ENCODE measurements around the gene GALR2. TPM values are rescaled to one million over a fixed set of nuclear protein-coding genes. Genes with fewer than 3 reads are reported as not detected.
A peak's percentile ranks its signal among the peaks of the same experiment; 100 is the strongest.

The GALR2 gene
- under 1 TPM in 1 of 3 donors, not detected in 2; 0.18 TPM for polyA plus RNA-seq

GRCh38 chr17:76074390-76075363 is at the start of gene GALR2:
GALR2 (plus strand) TSS chr17:76074781; CDS start chr17:76074884, 103 bp downstream.
- H3K4me3 Mint-ChIP-seq = peak within 1 kb of the TSS in 4 of 5 donors; percentile 8 to 69 (median 22)
- peaks cover 40 to 42% of the 10 kb centered on the region in 2 donors for H3K4me1 Mint-ChIP-seq
- peaks cover 22 to 40% (median 26%) of the 10 kb centered on the region in 3 donors for H3K27me3 Mint-ChIP-seq (ENCODE audit: low read depth in 3 of 3)
- no peaks in the 10 kb centered on the region for H3K9me3 Mint-ChIP-seq
- no peak for DNase-seq
- peak within 1 kb of the TSS in 1 of 6 donors; percentile 13 for H3K27ac Mint-ChIP-seq
- no peaks in the 10 kb centered on the region for H3K36me3 Mint-ChIP-seq

GRCh38 chr17:76025294-76025693 is 49.3 kb upstream of the GALR2 start:
- Mint-ChIP-seq H3K9me3 (no peaks in the 10 kb centered on the region), H3K36me3 (no peaks in the 10 kb centered on the region), H3K4me3 (no peak overlapping the region), H3K27me3 (ENCODE audit: low read depth in 3 of 3) (peaks cover 0 to 5% (median 0%) of the 10 kb centered on the region in 3 donors), H3K4me1 (peaks cover 12 to 13% of the 10 kb centered on the region in 2 donors), H3K27ac (no peak overlapping the region)
- DNase-seq = no peak

- Mint-ChIP-seq H3K4me3 (no peak overlapping the region), H3K4me1 (peaks cover 12 to 13% of the 10 kb centered on the region in 2 donors)
These were observed 47.8 kb upstream of the GALR2 start for GRCh38 chr17:76026714-76027158.

GRCh38 chr17:76027159-76027839 is 47.3 kb upstream of the GALR2 start, which contains the start of gene EVPL:
EVPL (minus strand) TSS chr17:76027306; CDS start chr17:76027198, 108 bp downstream.
- Mint-ChIP-seq H3K4me1 (peaks cover 12 to 13% of the 10 kb centered on the region in 2 donors), H3K9me3 (no peaks in the 10 kb centered on the region), H3K4me3 (no peak within 1 kb of the TSS), H3K27ac (no peak within 1 kb of the TSS), H3K27me3 (ENCODE audit: low read depth in 3 of 3) (peaks cover 0 to 5% (median 0%) of the 10 kb centered on the region in 3 donors), H3K36me3 (no peaks in the 10 kb centered on the region)
- DNase-seq = no peak

More at GRCh38 chr17:76026714-76027158, 47.8 kb upstream of the GALR2 start:
- Mint-ChIP-seq H3K27ac (no peak overlapping the region), H3K9me3 (no peaks in the 10 kb centered on the region), H3K36me3 (no peaks in the 10 kb centered on the region), H3K27me3 (ENCODE audit: low read depth in 3 of 3) (peaks cover 0 to 5% (median 0%) of the 10 kb centered on the region in 3 donors)
- DNase-seq = no peak

GRCh38 chr17:76032073-76032779 is 42.4 kb upstream of the GALR2 start:
- Mint-ChIP-seq H3K4me1 (peaks cover 13 to 14% of the 10 kb centered on the region in 2 donors), H3K36me3 (no peaks in the 10 kb centered on the region), H3K9me3 (no peaks in the 10 kb centered on the region), H3K4me3 (no peak overlapping the region), H3K27me3 (ENCODE audit: low read depth in 3 of 3) (peaks cover 0 to 5% (median 0%) of the 10 kb centered on the region in 3 donors), H3K27ac (no peak overlapping the region)
- DNase-seq = no peak

GRCh38 chr17:76032780-76033108 is 41.8 kb upstream of the GALR2 start:
- Mint-ChIP-seq H3K27ac (no peak overlapping the region), H3K4me3 (no peak overlapping the region), H3K9me3 (no peaks in the 10 kb centered on the region), H3K4me1 (peaks cover 13 to 14% of the 10 kb centered on the region in 2 donors), H3K27me3 (ENCODE audit: low read depth in 3 of 3) (peaks cover 0 to 5% (median 0%) of the 10 kb centered on the region in 3 donors), H3K36me3 (no peaks in the 10 kb centered on the region)
- DNase-seq = no peak

- H3K27me3 Mint-ChIP-seq (ENCODE audit: low read depth in 3 of 3) = peaks cover 0 to 5% (median under 1%) of the 10 kb centered on the region in 3 donors
- H3K27ac Mint-ChIP-seq = no peak overlapping the region
- H3K4me3 Mint-ChIP-seq = no peak overlapping the region
- H3K4me1 Mint-ChIP-seq = peaks cover 13 to 14% of the 10 kb centered on the region in 2 donors
- no peak for DNase-seq
- no peaks in the 10 kb centered on the region for H3K9me3 Mint-ChIP-seq
- peaks cover 0 to under 1% (median 0%) of the 10 kb centered on the region in 3 donors for H3K36me3 Mint-ChIP-seq
These were observed 41.4 kb upstream of the GALR2 start for GRCh38 chr17:76033139-76033538.

DNA sequence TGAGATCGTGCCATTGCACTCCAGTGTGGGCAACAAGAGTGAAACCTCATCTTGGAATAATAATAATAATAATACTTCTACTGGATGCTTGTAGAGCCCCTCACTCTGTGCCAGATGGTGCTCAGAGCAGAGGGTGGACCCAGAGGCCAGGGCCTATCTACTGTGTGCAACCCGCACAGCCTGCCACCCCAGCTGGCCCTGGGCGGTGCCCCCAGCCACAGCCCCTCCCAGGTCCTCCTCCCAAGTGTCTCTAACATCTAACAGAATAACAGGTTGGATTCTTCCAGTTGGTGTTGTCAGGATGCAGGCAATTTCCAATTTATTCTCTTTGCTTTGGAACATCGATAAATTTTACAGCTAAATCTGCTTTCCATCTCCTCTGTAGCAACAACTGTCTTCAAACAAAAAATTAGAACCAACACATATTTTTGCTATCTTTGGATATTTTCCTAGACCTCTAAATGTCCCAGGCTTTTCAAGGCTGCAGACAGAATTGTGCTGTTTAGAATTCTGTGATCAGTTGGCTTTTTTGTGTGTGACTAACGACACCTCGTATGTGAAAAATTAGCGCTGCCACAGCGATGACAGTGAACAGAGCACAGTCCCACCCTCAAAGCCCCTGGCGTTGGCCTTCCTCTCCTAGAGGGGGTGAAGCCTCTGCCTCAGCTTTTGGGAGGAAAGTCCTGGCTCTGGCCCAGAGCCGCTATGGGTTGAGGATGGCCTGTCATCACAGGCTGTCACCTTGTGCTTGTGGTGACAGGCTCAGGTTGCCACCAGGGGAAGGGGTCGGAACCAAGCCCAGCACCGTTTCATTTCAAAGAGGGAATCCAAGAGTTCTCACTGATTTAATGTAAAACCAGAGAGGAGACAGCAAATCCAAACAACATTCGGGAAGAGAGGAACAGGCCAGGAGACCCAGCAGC is 39.9 kb upstream of the GALR2 start:
- Mint-ChIP-seq H3K4me3 (no peak overlapping the region), H3K9me3 (no peaks in the 10 kb centered on the region), H3K27me3 (ENCODE audit: low read depth in 3 of 3) (peaks cover 0 to 2% (median 2%) of the 10 kb centered on the region in 3 donors), H3K36me3 (peaks cover 0 to 16% (median 15%) of the 10 kb centered on the region in 3 donors), H3K27ac (no peak overlapping the region), H3K4me1 (peaks cover 5 to 6% of the 10 kb centered on the region in 2 donors)
- no peak for DNase-seq

DNA sequence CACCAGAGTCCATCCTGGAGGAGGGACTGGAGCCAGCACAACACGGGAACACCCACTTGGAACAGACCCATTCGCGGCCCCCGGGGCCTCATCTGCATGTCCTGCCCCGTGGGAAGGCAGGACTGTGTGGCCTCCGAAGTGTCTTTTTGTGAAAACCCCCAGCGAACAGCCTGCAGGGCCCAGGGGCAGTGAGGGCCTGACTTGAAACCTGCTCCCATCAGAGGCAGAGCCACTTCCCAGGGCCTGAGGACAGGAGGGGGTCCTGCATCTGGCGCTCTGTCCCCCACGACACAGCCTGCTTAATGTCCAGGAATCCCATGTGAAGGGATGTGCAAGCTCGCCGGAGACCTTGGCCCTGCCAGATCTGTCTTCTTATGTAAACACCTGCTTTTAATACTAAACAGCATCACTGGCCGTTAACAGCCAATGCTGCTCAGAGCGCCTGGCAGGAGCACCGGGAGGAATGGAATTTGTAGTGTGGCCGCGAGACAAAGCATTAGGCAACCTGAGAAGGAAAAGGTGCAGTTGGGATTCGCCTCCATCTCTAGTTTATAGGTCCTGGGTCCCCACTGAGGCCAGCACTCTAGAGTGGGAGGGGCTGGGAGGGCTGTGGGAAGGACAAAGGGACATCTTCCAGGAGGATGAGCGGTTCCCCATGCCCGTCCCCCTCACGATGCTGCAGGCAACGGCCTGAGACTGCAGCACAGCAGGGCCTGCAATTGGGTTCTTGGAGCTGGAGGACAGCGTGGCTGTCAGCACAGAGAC is 37.9 kb upstream of the GALR2 start:
- no peak for DNase-seq
- H3K27me3 Mint-ChIP-seq (ENCODE audit: low read depth in 3 of 3) = peaks cover 0 to 2% (median 0%) of the 10 kb centered on the region in 3 donors
- H3K4me3 Mint-ChIP-seq = no peak overlapping the region
- H3K4me1 Mint-ChIP-seq = peaks cover 0 to 1% of the 10 kb centered on the region in 2 donors
- H3K27ac Mint-ChIP-seq = peak overlapping the region in 2 of 6 donors; percentile 16 to 26
- peaks cover 5 to 27% (median 23%) of the 10 kb centered on the region in 3 donors for H3K36me3 Mint-ChIP-seq
- H3K9me3 Mint-ChIP-seq = no peaks in the 10 kb centered on the region

- Mint-ChIP-seq H3K4me3 (no peak overlapping the region), H3K9me3 (no peaks in the 10 kb centered on the region), H3K4me1 (peaks cover 0 to 1% of the 10 kb centered on the region in 2 donors), H3K27ac (peak overlapping the region in 2 of 6 donors; percentile 12 to 58), H3K27me3 (ENCODE audit: low read depth in 3 of 3) (peaks cover 0 to 2% (median 0%) of the 10 kb centered on the region in 3 donors), H3K36me3 (peaks cover 5 to 27% (median 23%) of the 10 kb centered on the region in 3 donors)
- DNase-seq = no peak
These were observed 36.5 kb upstream of the GALR2 start for GRCh38 chr17:76038050-76038449.

DNA sequence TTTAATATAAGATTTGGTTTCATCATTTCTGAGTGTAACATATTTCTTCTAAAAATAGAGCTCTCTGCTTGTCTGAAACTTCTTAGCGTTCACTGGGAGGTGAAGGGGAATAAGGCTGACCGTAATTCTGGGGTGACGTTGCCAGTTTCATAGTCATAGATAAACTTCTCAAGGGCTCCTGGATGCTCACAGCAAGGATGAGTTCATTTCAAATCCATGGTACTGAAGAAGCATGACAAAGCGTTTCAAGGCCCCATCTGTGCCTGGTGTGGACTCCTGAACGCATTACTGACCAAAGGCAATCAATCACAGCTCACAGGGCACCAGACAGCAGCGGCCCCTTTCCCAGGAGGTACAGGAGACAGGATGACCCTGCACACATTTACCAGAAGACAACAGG is 35.5 kb upstream of the GALR2 start:
- peaks cover 0 to 3% (median 2%) of the 10 kb centered on the region in 3 donors for H3K27me3 Mint-ChIP-seq (ENCODE audit: low read depth in 3 of 3)
- no peak overlapping the region for H3K27ac Mint-ChIP-seq
- H3K9me3 Mint-ChIP-seq = no peaks in the 10 kb centered on the region
- no peak overlapping the region for H3K4me3 Mint-ChIP-seq
- H3K4me1 Mint-ChIP-seq = peaks cover 0 to 1% of the 10 kb centered on the region in 2 donors
- DNase-seq = no peak
- H3K36me3 Mint-ChIP-seq = peaks cover 13 to 37% (median 30%) of the 10 kb centered on the region in 3 donors

GRCh38 chr17:76040376-76040775 is 34.2 kb upstream of the GALR2 start:
- H3K27ac Mint-ChIP-seq = peak overlapping the region in 2 of 6 donors; percentile 31 to 69
- DNase-seq = no peak
- H3K4me1 Mint-ChIP-seq = no peaks in the 10 kb centered on the region
- H3K27me3 Mint-ChIP-seq (ENCODE audit: low read depth in 3 of 3) = peaks cover 0 to 3% (median 2%) of the 10 kb centered on the region in 3 donors
- no peak overlapping the region for H3K4me3 Mint-ChIP-seq
- peaks cover 20 to 49% (median 39%) of the 10 kb centered on the region in 3 donors for H3K36me3 Mint-ChIP-seq
- no peaks in the 10 kb centered on the region for H3K9me3 Mint-ChIP-seq
